BJ (cell line): ENCODE data around the gene HIGD1A. TPM values are rescaled to one million over a fixed set of nuclear protein-coding genes. Genes with fewer than 3 reads are reported as not detected.
A peak's percentile ranks its signal among the peaks of the same experiment; 100 is the strongest.

Experiments used
- CTCF ChIA-PET: fragments of 350-600 bp; formaldehyde crosslinking; extraction: SDS; loops from one replicate; lab custom pipeline; 2021; ENCODE audit warnings: antibody characterized with exemption, inconsistent platforms; lab: Yijun Ruan, JAX
- POLR2A ChIA-PET: fragments of 300-600 bp; sonication (Branson Sonifier 250); formaldehyde crosslinking; extraction: SDS; loops from one replicate; lab custom pipeline; 2021; ENCODE audit warnings: antibody characterized with exemption; lab: Charles Lee
- DNase-seq: peaks from one replicate; pipeline ENCODE4 v3.0.0-alpha.2; 2011; ENCODE audit warnings: low read depth
- H3K27me3 ChIP-seq: 2 replicates; pipeline ENCODE4 v1.6.0; 2011; ENCODE audit warnings: low read length; ENCODE audit not compliant: control insufficient read depth, insufficient read depth
- H3K36me3 ChIP-seq: 2 replicates; pipeline ENCODE4 v1.5.1; 2011; ENCODE audit warnings: low read length; ENCODE audit not compliant: control insufficient read depth, insufficient read depth
- H3K4me3 ChIP-seq: 2 replicates; pipeline ENCODE4 v1.5.1; 2011; ENCODE audit warnings: low read depth, mild to moderate bottlenecking, control low read depth, low read length
- polyA minus RNA-seq: library from RNA; depleted of rRNA, polyadenylated mRNA; stranded (reverse); fragments of >200 nt; gene quantifications from 2 replicates; pipeline ENCODE4 v1.2.3, GENCODE V29; 2011; rRNA and poly(A)+ RNA removed
- polyA plus RNA-seq: library from polyadenylated mRNA; depleted of rRNA; stranded (reverse); fragments of >200 nt; gene quantifications from 2 replicates; pipeline ENCODE4 v1.2.3, GENCODE V29; 2011; rRNA removed
- TF ChIP-seq, protein P1 (sequence below): IDR thresholded peaks from 2 replicates; pipeline ENCODE4 v1.5.1; 2011; ENCODE audit warnings: low read depth, mild to moderate bottlenecking, control low read depth, inconsistent platforms, low read length, moderate library complexity; ENCODE audit not compliant: insufficient read depth

HIGD1A gene
- polyA plus RNA-seq (51.1 and 144 TPM in 2 replicates), polyA minus RNA-seq (12.7 and 17.1 TPM in 2 replicates)

DNA sequence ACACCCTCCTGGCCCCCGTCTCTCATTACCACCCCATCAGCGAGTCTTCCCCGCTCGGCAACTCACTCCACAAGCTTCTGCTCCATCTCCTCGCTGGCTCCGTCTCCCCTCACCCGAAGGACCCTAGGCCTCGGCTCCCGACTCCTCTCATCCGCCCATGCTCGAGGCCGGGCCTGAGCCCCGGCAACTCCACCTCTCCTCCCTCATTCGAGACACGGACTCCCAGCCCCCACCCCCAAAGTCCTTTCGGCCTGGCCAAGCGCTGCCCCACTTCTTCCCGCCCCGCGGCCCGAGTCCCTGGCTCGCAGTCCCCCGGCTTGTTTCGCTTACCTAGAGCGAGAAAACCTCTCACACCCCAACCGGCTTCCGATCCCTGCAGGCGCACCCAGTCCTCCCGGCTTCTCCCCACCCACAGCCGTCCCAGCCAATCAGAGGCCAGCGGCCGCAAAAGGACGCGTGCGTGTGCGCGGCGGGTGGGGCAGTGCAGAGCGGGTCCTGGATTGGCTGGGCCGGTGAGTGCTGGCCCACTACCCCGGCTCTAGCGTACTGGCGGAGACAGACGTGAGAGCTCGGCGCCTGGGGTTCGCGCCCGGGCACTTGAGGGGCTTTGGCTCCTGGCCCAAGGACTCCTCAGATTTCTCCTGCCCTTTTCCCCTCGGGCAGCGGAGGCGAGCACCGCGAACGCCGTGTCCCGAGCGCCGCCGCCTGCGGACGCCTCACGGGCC is at the start of gene HIGD1A:
TSS of gene HIGD1A (minus strand) at position 385 of the 725 bp plus-strand sequence. CDS start 10,237 bp downstream, outside the sequence.
- ChIA-PET CTCF (interaction anchor here (0.6 to 1.2 kb wide), 4 partner anchors 24 to 953 kb away, joined by 3 to 6 read pairs (median 4); no protein-coding TSS in a partner anchor), POLR2A (interaction anchor here (0.6 kb wide), 1 partner anchor 1972 kb away, joined by 4 read pairs; no protein-coding TSS in a partner anchor)
- Histone ChIP-seq H3K4me3 (peak within 1 kb of the TSS; percentile 90), H3K27me3 (no peaks in the 10 kb centered on the region; the same call in 1 of the 2 replicates), H3K36me3 (no peaks in the 10 kb centered on the region)
- TF ChIP-seq, protein P1, sequence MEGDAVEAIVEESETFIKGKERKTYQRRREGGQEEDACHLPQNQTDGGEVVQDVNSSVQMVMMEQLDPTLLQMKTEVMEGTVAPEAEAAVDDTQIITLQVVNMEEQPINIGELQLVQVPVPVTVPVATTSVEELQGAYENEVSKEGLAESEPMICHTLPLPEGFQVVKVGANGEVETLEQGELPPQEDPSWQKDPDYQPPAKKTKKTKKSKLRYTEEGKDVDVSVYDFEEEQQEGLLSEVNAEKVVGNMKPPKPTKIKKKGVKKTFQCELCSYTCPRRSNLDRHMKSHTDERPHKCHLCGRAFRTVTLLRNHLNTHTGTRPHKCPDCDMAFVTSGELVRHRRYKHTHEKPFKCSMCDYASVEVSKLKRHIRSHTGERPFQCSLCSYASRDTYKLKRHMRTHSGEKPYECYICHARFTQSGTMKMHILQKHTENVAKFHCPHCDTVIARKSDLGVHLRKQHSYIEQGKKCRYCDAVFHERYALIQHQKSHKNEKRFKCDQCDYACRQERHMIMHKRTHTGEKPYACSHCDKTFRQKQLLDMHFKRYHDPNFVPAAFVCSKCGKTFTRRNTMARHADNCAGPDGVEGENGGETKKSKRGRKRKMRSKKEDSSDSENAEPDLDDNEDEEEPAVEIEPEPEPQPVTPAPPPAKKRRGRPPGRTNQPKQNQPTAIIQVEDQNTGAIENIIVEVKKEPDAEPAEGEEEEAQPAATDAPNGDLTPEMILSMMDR, result no peak
- peak; percentile 71 for DNase-seq

DNA sequence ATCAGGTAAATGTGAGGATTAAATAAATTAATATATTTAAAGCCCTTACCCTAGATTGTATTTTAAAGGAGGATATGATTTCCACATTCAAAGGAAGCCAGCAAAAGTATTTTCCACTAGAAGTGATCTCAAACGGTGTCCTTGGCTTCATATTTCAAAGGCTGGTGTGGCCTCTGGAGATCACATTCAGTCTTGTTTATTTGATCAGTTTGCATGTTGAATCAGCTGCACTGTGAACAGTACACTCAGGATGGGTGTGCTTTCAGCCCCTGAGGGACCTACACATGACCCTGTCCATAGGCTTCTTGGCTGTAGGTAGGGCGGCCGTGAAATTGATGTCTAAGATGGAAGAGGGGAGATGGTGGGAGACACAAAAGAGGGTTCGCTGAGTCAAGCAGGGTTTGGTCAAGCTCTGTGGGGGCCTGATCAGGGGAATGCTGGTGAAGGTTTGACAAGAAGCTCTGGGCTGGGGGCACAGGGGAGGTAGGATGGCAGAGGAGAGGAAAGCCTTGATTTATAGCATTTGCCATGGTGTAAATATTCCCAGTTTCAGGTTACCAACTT is 49.5 kb upstream of the HIGD1A start:
- H3K36me3 ChIP-seq, result no peaks in the 10 kb centered on the region
- CTCF ChIA-PET, result interaction anchor here (0.9 kb wide), 1 partner anchor 15 kb away, joined by 3 read pairs; no protein-coding TSS in a partner anchor
- H3K27me3 ChIP-seq, result peaks cover 4% of the 10 kb centered on the region
- no peak for DNase-seq
- POLR2A ChIA-PET, result no interaction called here
- H3K4me3 ChIP-seq, result no peak overlapping the region
- TF ChIP-seq, protein P1, result no peak

DNA sequence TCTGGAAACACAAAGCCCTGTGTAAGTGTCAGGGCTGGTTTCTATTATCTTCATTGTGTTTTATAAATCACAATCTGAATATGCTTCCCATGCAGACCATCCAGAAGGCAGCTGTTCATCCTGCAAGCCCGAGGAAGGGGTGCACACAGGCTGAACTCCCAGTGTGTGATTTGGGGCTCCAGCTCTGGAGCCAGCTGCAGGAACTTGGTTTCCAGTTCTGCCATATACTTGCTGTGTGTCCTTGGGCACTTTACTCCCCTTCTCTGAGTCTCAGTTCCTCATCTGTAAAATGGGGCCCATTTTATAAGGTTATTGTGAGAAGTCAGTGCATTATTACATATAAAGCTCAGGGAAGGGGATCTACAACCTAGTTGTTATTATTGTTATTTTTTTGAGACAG is 48.8 kb upstream of the HIGD1A start:
- CTCF ChIA-PET, result interaction anchor here (0.9 kb wide), 1 partner anchor 14 kb away, joined by 3 read pairs; no protein-coding TSS in a partner anchor

DNA sequence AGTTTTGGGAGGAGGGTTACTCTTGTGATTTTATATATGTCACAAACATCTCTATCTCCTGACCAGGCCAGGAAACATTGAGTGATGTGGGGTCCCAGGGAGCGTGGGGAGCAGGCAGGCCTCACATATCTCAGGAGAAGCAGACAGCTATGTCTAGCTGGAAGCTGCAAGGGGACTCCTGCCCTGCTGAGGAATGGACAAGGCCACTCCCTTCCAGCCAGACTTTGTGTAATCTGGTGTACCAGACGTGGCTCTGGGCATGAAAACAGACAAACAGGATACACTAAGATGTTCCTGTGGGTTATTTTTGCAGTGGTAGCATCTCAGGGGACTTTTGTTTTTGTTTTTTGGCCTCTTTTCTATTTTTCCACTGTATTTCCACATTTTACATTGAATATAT is 48.2 kb upstream of the HIGD1A start:
- TF ChIP-seq, protein P1, result no peak
- Histone ChIP-seq H3K4me3 (no peak overlapping the region), H3K36me3 (no peaks in the 10 kb centered on the region), H3K27me3 (peaks cover 4% of the 10 kb centered on the region)
- ChIA-PET CTCF (interaction anchor here (2.7 kb wide), 1 partner anchor 12 kb away, joined by 12 read pairs; no protein-coding TSS in a partner anchor), POLR2A (no interaction called here)
- DNase-seq, result no peak

More for the DNA sequence above, 48.8 kb upstream of the HIGD1A start:
- peaks cover 4% of the 10 kb centered on the region for H3K27me3 ChIP-seq
- H3K4me3 ChIP-seq, result no peak overlapping the region
- DNase-seq, result no peak
- no peaks in the 10 kb centered on the region for H3K36me3 ChIP-seq
- POLR2A ChIA-PET, result no interaction called here
- TF ChIP-seq, protein P1, result no peak

DNA sequence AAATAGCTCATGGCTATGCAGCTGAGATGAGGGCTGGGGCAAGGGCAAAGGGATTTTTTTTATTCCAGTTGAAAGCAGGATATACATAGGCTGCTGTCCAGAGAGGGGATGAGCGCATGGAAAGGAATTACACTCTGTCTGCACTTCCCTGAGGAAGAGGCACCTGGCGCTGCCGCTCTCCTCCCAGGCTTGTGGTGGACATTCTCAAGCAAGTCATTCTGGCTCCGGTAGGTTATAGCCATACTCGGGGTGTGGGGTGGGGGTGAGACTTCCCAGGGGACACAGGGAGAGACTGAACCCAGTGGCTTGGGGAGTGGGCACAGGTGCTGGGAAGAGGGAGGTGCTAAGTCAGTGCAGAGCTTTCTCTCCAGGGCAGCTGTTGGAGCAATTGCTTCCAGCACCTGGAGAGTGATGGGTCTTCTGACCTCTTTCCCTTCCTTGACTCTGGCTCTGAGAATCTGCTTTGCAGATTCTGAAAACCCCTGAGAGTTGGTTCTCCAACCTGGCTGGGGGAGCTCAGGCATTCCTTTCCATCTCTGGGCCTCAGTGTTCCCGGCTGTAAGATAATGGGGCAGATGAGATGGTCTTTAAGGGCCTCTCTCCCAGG is 47.0 kb upstream of the HIGD1A start:
- peaks cover 6% of the 10 kb centered on the region for H3K27me3 ChIP-seq

More for the DNA sequence above, 47.0 kb upstream of the HIGD1A start:
- Histone ChIP-seq H3K36me3 (no peaks in the 10 kb centered on the region), H3K4me3 (no peak overlapping the region)
- ChIA-PET CTCF (interaction anchor here (2.7 kb wide), 1 partner anchor 11 kb away, joined by 12 read pairs; no protein-coding TSS in a partner anchor), POLR2A (no interaction called here)
- TF ChIP-seq, protein P1, result no peak
- DNase-seq, result no peak
